ENCODE results near the gene SPINDOC. TPM values are rescaled to one million over a fixed set of nuclear protein-coding genes. Genes with fewer than 3 reads are reported as not detected.
A peak's percentile ranks its signal among the peaks of the same experiment; 100 is the strongest.
"Not testable (repeated sequence)": the region's sequence is repeated elsewhere in the genome, so short reads cannot be mapped to it uniquely, and the experiment has no call there.

SPINDOC gene
- total and polyA plus RNA-seq, 9 of the 15 experiments (the other 6 are each of a cell fraction or from before 2014, with no cell fraction given) = 0.70 to 36.3 (median 19.6) TPM

DNA sequence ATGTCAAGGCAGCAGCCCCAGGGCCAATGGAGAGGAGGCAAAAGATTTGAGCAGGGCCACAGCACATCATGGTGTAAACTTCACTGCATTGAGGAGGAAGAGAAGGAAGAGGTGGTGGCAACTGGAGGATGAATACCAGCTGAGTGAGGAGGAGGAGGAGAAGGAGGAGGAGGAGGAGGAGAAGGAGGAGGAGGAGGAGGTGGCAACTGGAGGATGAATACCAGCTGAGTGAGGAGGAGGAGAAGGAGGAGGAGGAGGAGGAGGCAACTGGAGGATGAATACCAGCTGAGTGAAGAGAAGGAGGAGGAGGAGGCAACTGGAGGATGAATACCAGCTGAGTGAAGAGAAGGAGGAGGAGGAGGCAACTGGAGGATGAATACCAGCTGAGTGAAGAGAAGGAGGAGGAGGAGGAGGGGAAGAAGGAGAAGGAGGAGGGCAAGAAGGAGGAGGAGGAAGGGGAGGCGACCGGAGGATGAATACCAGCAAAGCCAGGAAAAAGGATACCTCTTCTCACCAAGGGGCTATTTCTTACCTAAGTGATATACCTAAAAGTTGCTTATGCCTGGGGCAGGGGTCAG lies 41.4 kb upstream of the SPINDOC start:
- H3K27me3 ChIP-seq (ENCODE audit: control insufficient read depth in 2 of 2, insufficient read depth in 2 of 2, low read length in 2 of 2); H2AFZ ChIP-seq (ENCODE audit: low read depth, low read length); H3K9me1 ChIP-seq (ENCODE audit: control insufficient read depth, insufficient read depth, low read length); H3K9me3 ChIP-seq (replicated peaks; ENCODE audit: control insufficient read depth, insufficient read depth, low read depth, low read length); H3K4me2 ChIP-seq (ENCODE audit: insufficient read depth, low read length); BruUV-seq (replicated peaks); ATAC-seq; FAIRE-seq; CTCF ChIA-PET (ENCODE audit: low intra/inter-chr PET ratio); H3K36me3 ChIP-seq (ENCODE audit: control insufficient read depth, insufficient read depth, low read length); H3K9ac ChIP-seq (ENCODE audit: insufficient read depth in 1 of 2, low read depth in 2 of 2, low read length in 2 of 2); H3K4me3 ChIP-seq; H3K27ac ChIP-seq (ENCODE audit: extremely low read depth, low read depth, low read length); DNase-seq (ENCODE audit: extremely low read depth in 1 of 4, low spot score in 3 of 4); intact Hi-C loops (cut with micrococcal nuclease); H4K20me1 ChIP-seq (replicated peaks; ENCODE audit: control insufficient read depth, insufficient read depth, low read length); in situ Hi-C loops (cut with MboI): not testable (repeated sequence)
- 64% methylated on average over 2 of the region's 2 CpGs for WGBS (ENCODE audit: insufficient coverage, low coverage, missing lambda C conversion rate)
- peaks cover 13% of the 10 kb centered on the region for H3K79me2 ChIP-seq (ENCODE audit: control insufficient read depth, insufficient read depth, low read length)
- peaks cover 5 to 25% of the 10 kb centered on the region in 2 experiments for H3K4me1 ChIP-seq (replicated peaks in 1 of 2; ENCODE audit: control insufficient read depth in 2 of 2, insufficient read depth in 2 of 2, low read length in 2 of 2)
- TF ChIP-seq ZNF263 (CRISPR knock-in tag; IDR thresholded peaks at IDR 0.05; ENCODE audit: borderline replicate concordance) = peak; percentile 78; the same call in 1 of the 2 replicates
- POLR2A ChIA-PET = interaction anchor here (0.6 kb wide), 1 partner anchor 144 kb away, joined by 3 read pairs; no protein-coding TSS in a partner anchor

- no peak for TF ChIP-seq HDAC3 (IDR thresholded peaks at IDR 0.05; ENCODE audit: borderline replicate concordance, partially characterized antibody)
- TF ChIP-seq ZNF699 (CRISPR knock-in tag; IDR thresholded peaks at IDR 0.05; ENCODE audit: insufficient replicate concordance) = no peak
- no peak for TF ChIP-seq ERF (CRISPR knock-in tag; IDR thresholded peaks at IDR 0.05)
- TF ChIP-seq IRF2 (CRISPR knock-in tag; IDR thresholded peaks at IDR 0.05) = no peak
- TF ChIP-seq PTTG1 (tag; IDR thresholded peaks at IDR 0.05; ENCODE audit: low read depth) = no peak
- no peak for TF ChIP-seq PRPF4 (IDR thresholded peaks at IDR 0.05; ENCODE audit: insufficient read depth, low read depth, low read length, poor library complexity, severe bottlenecking)
- no peak for TF ChIP-seq USF1 (CRISPR knock-in tag; IDR thresholded peaks at IDR 0.05)
- no peak for TF ChIP-seq SMAD4 (CRISPR knock-in tag; conservative IDR thresholded peaks at IDR 0.05)
- TF ChIP-seq KLF10 (CRISPR knock-in tag; IDR thresholded peaks at IDR 0.05) = no peak
- TF ChIP-seq U2AF2 (optimal IDR thresholded peaks at IDR 0.05; ENCODE audit: low read depth, low read length) = no peak
- no peak for TF ChIP-seq NUFIP1 (IDR thresholded peaks at IDR 0.05; ENCODE audit: partially characterized antibody)
- no peak for TF ChIP-seq GTF2F1 (IDR thresholded peaks at IDR 0.05; ENCODE audit: low read depth, low read length)
- TF ChIP-seq TAL1 (IDR thresholded peaks at IDR 0.05) = no peak
- TF ChIP-seq ZKSCAN1 (IDR thresholded peaks at IDR 0.05; ENCODE audit: low read depth, low read length) = no peak
- no peak for TF ChIP-seq PHF21A (IDR thresholded peaks at IDR 0.05; ENCODE audit: borderline replicate concordance, low read depth)
- no peak for TF ChIP-seq HNRNPH1 (optimal IDR thresholded peaks at IDR 0.05; ENCODE audit: low read depth, low read length)
- TF ChIP-seq ZNF75A (CRISPR knock-in tag; IDR thresholded peaks at IDR 0.05) = no peak
- 0 out of 5 replicates have a peak, but pooled peaks cover 0 to 1% of the 10 kb centered on the region in 2 experiments for H3K4me1 ChIP-seq (replicated peaks in 1 of 2; ENCODE audit: control insufficient read depth in 2 of 2, insufficient read depth in 2 of 2, low read length in 2 of 2)
- no peak overlapping the region for H3K9ac ChIP-seq (ENCODE audit: insufficient read depth in 1 of 2, low read depth in 2 of 2, low read length in 2 of 2)
- ATAC-seq = no peak
- H3K36me3 ChIP-seq (ENCODE audit: control insufficient read depth, insufficient read depth, low read length) = no peaks in the 10 kb centered on the region
- intact Hi-C loops (cut with micrococcal nuclease) (no loop called here), in situ Hi-C loops (cut with MboI) (no loop called here)
- no peak overlapping the region for H3K4me3 ChIP-seq
- no peaks in the 10 kb centered on the region for H4K20me1 ChIP-seq (replicated peaks; ENCODE audit: control insufficient read depth, insufficient read depth, low read length)
- no peaks in the 10 kb centered on the region for H3K79me2 ChIP-seq (ENCODE audit: control insufficient read depth, insufficient read depth, low read length)
- H3K9me3 ChIP-seq (replicated peaks; ENCODE audit: control insufficient read depth, insufficient read depth, low read depth, low read length) = no peaks in the 10 kb centered on the region
- FAIRE-seq = no peak
- no peaks in the 10 kb centered on the region for H3K27me3 ChIP-seq (ENCODE audit: control insufficient read depth in 2 of 2, insufficient read depth in 2 of 2, low read length in 2 of 2)
- 50% methylated on average over 3 of the region's 3 CpGs for WGBS (ENCODE audit: insufficient coverage, low coverage, missing lambda C conversion rate)
- ChIA-PET POLR2A (interaction anchor here (0.6 kb wide), 1 partner anchor 14 kb away, joined by 4 read pairs; no protein-coding TSS in a partner anchor), CTCF (ENCODE audit: low intra/inter-chr PET ratio) (no interaction called here)
- no peak overlapping the region for H3K27ac ChIP-seq (ENCODE audit: extremely low read depth, low read depth, low read length)
- no peak for DNase-seq (ENCODE audit: extremely low read depth in 1 of 4, low spot score in 3 of 4)
- H3K9me1 ChIP-seq (ENCODE audit: control insufficient read depth, insufficient read depth, low read length) = no peaks in the 10 kb centered on the region
- no TSS peak for BruUV-seq (replicated peaks)
- H3K4me2 ChIP-seq (ENCODE audit: insufficient read depth, low read length) = no peak overlapping the region
- no peak overlapping the region for H2AFZ ChIP-seq (ENCODE audit: low read depth, low read length)
Observed at GRCh38 chr11:63775191-63775590, 38.1 kb upstream of the SPINDOC start.

Data from K562 (cell line).